Fibroblast of mammary gland (primary cell): ENCODE data around the gene GNA15.

Experiments
- DNase-seq: peaks from one replicate; pipeline ENCODE4 v3.0.0-alpha.2; 2010; ENCODE audit warnings: low read depth
- H3K4me3 ChIP-seq: 2 replicates; pipeline ENCODE4 v1.5.1; 2011; ENCODE audit warnings: low read depth, mild to moderate bottlenecking, low read length, moderate library complexity; ENCODE audit not compliant: control insufficient read depth
- TF ChIP-seq, protein P1 (sequence below): conservative IDR thresholded peaks from 2 replicates; pipeline ENCODE4 v1.5.1; 2011; ENCODE audit warnings: low read depth, low read length, inconsistent platforms; ENCODE audit not compliant: control insufficient read depth, insufficient read depth

Gene GNA15

DNA sequence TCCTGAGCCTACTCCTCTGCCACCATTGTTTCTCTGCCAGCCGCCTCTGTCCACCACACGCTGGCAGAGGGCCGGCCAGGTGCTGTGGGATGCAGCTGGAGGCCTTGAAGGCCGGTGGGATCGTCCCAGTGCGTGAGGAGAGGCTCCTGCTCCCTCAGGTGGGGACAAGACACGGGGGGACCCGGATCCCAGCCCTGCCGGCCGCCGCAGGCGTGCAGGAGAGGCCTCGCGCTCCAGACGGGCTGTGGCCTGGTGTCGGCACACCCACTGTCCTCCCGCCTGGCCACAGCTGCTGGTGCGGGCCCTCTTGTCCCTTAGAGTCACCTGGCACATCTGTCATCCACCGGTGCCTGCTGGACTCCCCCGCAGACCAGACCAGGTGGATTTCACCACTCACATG is 18.1 kb upstream of the GNA15 start:
- TF ChIP-seq, protein P1, sequence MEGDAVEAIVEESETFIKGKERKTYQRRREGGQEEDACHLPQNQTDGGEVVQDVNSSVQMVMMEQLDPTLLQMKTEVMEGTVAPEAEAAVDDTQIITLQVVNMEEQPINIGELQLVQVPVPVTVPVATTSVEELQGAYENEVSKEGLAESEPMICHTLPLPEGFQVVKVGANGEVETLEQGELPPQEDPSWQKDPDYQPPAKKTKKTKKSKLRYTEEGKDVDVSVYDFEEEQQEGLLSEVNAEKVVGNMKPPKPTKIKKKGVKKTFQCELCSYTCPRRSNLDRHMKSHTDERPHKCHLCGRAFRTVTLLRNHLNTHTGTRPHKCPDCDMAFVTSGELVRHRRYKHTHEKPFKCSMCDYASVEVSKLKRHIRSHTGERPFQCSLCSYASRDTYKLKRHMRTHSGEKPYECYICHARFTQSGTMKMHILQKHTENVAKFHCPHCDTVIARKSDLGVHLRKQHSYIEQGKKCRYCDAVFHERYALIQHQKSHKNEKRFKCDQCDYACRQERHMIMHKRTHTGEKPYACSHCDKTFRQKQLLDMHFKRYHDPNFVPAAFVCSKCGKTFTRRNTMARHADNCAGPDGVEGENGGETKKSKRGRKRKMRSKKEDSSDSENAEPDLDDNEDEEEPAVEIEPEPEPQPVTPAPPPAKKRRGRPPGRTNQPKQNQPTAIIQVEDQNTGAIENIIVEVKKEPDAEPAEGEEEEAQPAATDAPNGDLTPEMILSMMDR: no peak
- H3K4me3 ChIP-seq: no peak overlapping the region
- no peak for DNase-seq

DNA sequence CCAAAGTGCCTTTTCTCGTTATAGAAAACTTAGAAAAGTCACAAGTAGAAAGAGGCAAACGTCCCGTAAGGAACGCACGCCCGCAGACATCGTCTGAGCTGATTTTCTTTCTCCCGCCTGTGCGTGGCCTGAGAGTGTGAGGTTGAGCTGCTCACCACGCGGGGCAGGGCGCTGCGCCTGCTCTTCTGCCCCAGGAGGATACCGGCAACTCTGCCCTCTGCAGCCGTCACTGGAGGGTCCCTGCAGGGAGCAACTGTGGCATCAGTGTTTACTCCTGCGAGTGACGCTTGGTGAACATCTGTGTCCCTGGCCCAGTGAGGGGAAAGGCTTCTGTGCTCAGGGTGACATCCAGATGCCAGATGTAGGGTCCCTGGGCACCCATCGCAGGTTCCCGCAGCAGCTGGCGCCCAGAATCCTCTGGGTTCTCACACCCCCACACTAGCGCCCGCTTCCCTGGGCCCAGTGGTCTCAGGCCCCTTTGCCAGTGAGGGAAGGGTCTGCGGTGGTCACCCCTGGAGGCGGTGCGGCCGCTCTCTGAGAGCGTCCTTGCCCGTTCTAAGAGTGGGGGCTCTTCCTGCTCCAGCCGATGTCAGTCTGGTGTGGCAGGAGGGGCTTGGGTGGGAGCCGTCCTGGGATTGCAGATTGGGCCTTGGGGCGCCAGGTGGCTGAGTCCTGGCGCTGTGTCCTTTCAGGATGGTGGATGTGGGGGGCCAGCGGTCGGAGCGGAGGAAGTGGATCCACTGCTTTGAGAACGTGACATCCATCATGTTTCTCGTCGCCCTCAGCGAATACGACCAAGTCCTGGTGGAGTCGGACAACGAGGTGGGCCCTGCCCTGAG is 17.4 kb upstream of the GNA15 start:
- no peak overlapping the region for H3K4me3 ChIP-seq
- DNase-seq: no peak
- TF ChIP-seq, protein P1: no peak

DNA sequence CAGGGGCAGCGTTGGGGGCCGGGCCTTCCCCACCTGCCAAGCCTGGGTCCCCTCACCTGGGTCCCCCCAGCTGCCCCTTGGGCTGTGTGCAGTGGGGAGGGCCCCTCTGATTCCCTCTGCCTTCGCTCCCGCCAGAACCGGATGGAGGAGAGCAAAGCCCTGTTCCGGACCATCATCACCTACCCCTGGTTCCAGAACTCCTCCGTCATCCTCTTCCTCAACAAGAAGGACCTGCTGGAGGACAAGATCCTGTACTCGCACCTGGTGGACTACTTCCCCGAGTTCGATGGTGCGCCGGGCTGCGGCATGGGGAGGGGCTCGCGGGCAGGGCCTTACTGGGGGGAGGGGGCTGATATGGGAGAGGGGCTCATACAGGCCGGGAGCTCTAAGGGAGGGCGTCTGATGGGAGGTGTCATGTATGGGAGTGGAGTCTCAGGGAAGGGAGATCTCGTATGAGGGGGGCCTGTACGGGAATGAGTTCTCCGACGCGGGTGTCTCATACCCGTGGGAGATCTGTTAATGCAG is 16.7 kb upstream of the GNA15 start:
- no peak for DNase-seq
- no peak overlapping the region for H3K4me3 ChIP-seq
- TF ChIP-seq, protein P1: no peak

DNA sequence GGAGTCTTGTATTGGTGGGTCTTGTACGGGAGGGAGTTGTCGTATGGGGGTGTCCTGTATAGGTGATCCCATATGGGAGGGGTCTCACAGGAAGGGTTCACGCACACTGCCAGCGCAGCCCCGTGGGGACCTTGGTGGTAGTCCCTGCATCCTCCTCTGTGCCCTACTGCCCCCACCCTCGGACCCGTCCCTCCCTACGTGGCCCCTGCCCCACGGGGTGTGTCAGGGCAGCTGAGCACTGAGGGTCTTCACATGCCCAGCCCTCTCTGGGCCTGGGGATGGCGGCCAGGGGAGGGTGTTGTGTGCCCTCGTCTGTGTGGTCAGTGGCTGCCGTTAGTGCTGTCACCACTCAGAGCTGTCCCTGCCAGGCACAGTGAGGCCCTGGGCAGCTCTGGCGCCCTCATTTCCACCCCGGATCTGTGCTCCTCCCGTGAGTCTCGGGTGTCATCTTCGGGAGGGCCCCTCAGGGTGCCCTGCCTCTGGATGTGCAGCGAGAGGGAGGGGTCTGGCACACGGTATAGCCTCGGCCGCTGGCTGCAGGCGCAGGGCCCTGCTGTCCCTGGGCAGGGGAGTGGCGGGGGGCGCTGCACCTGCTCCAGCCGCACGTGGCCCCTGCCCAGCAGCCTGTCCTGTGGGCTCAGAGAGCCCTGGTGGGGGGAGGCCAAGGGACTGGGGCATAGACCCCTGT is 16.0 kb upstream of the GNA15 start:
- no peak for DNase-seq
- no peak overlapping the region for H3K4me3 ChIP-seq
- TF ChIP-seq, protein P1: no peak

- H3K4me3 ChIP-seq: no peak overlapping the region
- no peak for DNase-seq
- TF ChIP-seq, protein P1: no peak
Observed at GRCh38 chr19:3120611-3121276, 15.1 kb upstream of the GNA15 start.

DNA sequence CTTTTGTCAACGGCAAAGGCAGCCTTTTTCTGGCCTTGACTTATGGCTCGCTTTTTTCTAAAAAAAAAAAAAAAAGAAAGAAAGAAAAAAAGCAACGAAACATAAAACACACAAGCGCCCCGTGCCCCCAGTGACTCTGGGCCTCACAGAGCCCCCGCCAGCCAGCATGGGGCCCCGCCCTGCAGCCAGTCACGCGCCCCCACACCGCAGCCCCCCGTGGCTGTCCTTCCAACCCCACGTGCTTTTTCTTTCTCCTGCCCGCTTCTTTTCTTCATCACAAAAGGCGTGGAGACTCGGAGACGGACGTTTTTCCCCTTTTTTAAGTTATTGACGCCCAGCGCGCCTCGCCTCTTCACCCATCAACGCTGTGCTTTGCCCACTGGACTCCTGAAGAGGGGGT is 14.4 kb upstream of the GNA15 start:
- TF ChIP-seq, protein P1: no peak
- DNase-seq: no peak

More for the DNA sequence above, 14.4 kb upstream of the GNA15 start:
- no peak overlapping the region for H3K4me3 ChIP-seq
